HCT116 (cell line): ENCODE data around the gene LRCH3. TPM values are rescaled to one million over a fixed set of nuclear protein-coding genes. Genes with fewer than 3 reads are reported as not detected.

Source experiments
- ATAC-seq: fragments of 200-7000 bp; cut with Tn5 transposase; 2 replicates; pipeline ENCODE4 v1.9.1; 2020; ENCODE audit warnings: mild to moderate bottlenecking, moderate library complexity
- BruUV-seq: library from RNA; stranded (reverse); fragments of 400-500 nt; replicated peaks from 2 replicates; lab custom pipeline; 2021; lab: Mats Ljungman, UMichigan
- CTCF ChIA-PET: fragments of 300-600 bp; sonication (Branson Sonifier 250); formaldehyde crosslinking; loops from one replicate; lab custom pipeline; 2021; ENCODE audit warnings: antibody characterized with exemption; lab: Charles Lee
- POLR2A ChIA-PET: fragments of 300-600, 350-600 bp; sonication (Branson Sonifier 250); formaldehyde crosslinking; loops from one replicate; lab custom pipeline; 2021; ENCODE audit warnings: antibody characterized with exemption; lab: Charles Lee
- RAD21 ChIA-PET, 2 experiments: fragments of 300-600 bp; sonication (Branson Sonifier 250); formaldehyde crosslinking; loops; one replicate each; lab custom pipeline; 2023; ENCODE audit warnings: low total read pairs in 2 of 2; ENCODE audit not compliant: uncharacterized antibody in 2 of 2, unreplicated experiment in 2 of 2, low non-redundant PET in 1 of 2; lab: Charles Lee
- DNase-seq: peaks from one replicate; pipeline ENCODE4 v3.0.0-alpha.2; 2010; ENCODE audit warnings: low read depth, low spot score
- H2AFZ ChIP-seq: fragments of 200-600 bp; shearing (Covaris generic), sonication (generic); 2 replicates; pipeline ENCODE4 v1.6.1; 2017; ENCODE audit warnings: low read depth, mixed run types, mixed read lengths, antibody characterized with exemption, low read length; ENCODE audit not compliant: poor library complexity, severe bottlenecking
- H3K27ac ChIP-seq: 2 replicates; pipeline ENCODE4 v1.5.1; 2012; ENCODE audit warnings: low read depth, low read length
- H3K27me3 ChIP-seq: fragments of 200-600 bp; sonication (generic); 2 replicates; pipeline ENCODE4 v1.6.1; 2016; ENCODE audit warnings: mixed run types, low read length, mixed read lengths; ENCODE audit not compliant: insufficient read depth
- H3K36me3 ChIP-seq, 2 experiments: fragments of 200-500 bp in 1 of 2; fragments of 200-600 bp in 1 of 2; sonication (Bioruptor generic) in 1 of 2; sonication (generic) in 1 of 2; 2 replicates each; pipeline versions ENCODE4 v1.5.1 to v1.6.1; 2014 to 2016; ENCODE audit warnings: low read length in 2 of 2, inconsistent platforms in 1 of 2, mixed read lengths in 1 of 2, mixed run types in 1 of 2; ENCODE audit not compliant: insufficient read depth in 2 of 2, control insufficient read depth in 1 of 2
- H3K4me1 ChIP-seq, 2 experiments: fragments of 200-600 bp in 1 of 2; sonication (generic) in 1 of 2; 2 replicates each; pipeline versions ENCODE4 v1.5.1 to v1.6.1; 2012 to 2017; ENCODE audit warnings: low read length in 2 of 2, inconsistent platforms in 1 of 2, mild to moderate bottlenecking in 1 of 2, mixed read lengths in 1 of 2, mixed run types in 1 of 2, moderate library complexity in 1 of 2; ENCODE audit not compliant: insufficient read depth in 2 of 2, control insufficient read depth in 1 of 2
- H3K4me2 ChIP-seq: fragments of 200-600 bp; sonication (generic); 2 replicates; pipeline ENCODE4 v1.6.1; 2017; ENCODE audit warnings: mixed run types, low read length, mixed read lengths
- H3K4me3 ChIP-seq, 2 experiments: fragments of 200-600 bp in 1 of 2; sonication (generic) in 1 of 2; replicated peaks in 1 of 2; 2 replicates each; pipeline ENCODE4 v1.5.1; 2011 to 2016; ENCODE audit warnings: low read length in 2 of 2, control low read depth in 1 of 2, low read depth in 1 of 2, mild to moderate bottlenecking in 1 of 2, mixed read lengths in 1 of 2, mixed run types in 1 of 2
- H3K79me2 ChIP-seq: fragments of 200-600 bp; sonication (generic); 2 replicates; pipeline ENCODE4 v1.6.1; 2017; ENCODE audit warnings: mild to moderate bottlenecking, mixed run types, low read length, moderate library complexity, mixed read lengths; ENCODE audit not compliant: insufficient read depth
- H3K9ac ChIP-seq: fragments of 200-600 bp; sonication (generic); 2 replicates; pipeline ENCODE4 v1.6.1; 2016; ENCODE audit warnings: low read length, mixed read lengths
- H3K9me2 ChIP-seq: fragments of 200-600 bp; sonication (generic), shearing (Covaris generic); 2 replicates; pipeline ENCODE4 v1.6.1; 2017; ENCODE audit warnings: mixed run types, mild to moderate bottlenecking, moderate library complexity; ENCODE audit not compliant: insufficient read depth
- H3K9me3 ChIP-seq, 2 experiments: fragments of 200-500 bp in 1 of 2; fragments of 200-600 bp in 1 of 2; sonication (Bioruptor generic) in 1 of 2; sonication (generic) in 1 of 2; 2 replicates each; pipeline ENCODE4 v1.6.1; 2014 to 2017; ENCODE audit warnings: low read length in 2 of 2, mixed read lengths in 2 of 2, inconsistent platforms in 1 of 2, low read depth in 1 of 2, mild to moderate bottlenecking in 1 of 2, mixed run types in 1 of 2, moderate library complexity in 1 of 2; ENCODE audit not compliant: control insufficient read depth in 1 of 2, insufficient read depth in 1 of 2
- H4K20me1 ChIP-seq: fragments of 200-600 bp; sonication (generic), shearing (Covaris generic); 2 replicates; pipeline ENCODE4 v1.6.1; 2017; ENCODE audit warnings: mixed run types, mild to moderate bottlenecking, moderate library complexity; ENCODE audit not compliant: insufficient read depth
- CBX3 ChIP-seq: IDR thresholded peaks from 2 replicates; pipeline ENCODE4 v1.6.1; 2012; ENCODE audit warnings: low read depth
- EGR1 ChIP-seq: IDR thresholded peaks from 2 replicates; pipeline ENCODE4 v1.6.1; 2012; ENCODE audit warnings: low read depth
- ELF1 ChIP-seq: IDR thresholded peaks from 2 replicates; pipeline ENCODE4 v1.6.1; 2012; ENCODE audit warnings: low read depth, borderline replicate concordance
- EZH2 ChIP-seq: fragments of 200-600 bp; sonication (generic); IDR thresholded peaks from 2 replicates; pipeline ENCODE4 v1.6.1; 2017; ENCODE audit warnings: antibody characterized with exemption, mixed run types
- FOSL1 ChIP-seq: IDR thresholded peaks from 2 replicates; pipeline ENCODE4 v1.6.1; 2012; ENCODE audit warnings: low read depth
- JUND ChIP-seq: IDR thresholded peaks from 2 replicates; pipeline ENCODE4 v1.6.1; 2012
- POLR2A ChIP-seq: IDR thresholded peaks from 2 replicates; pipeline ENCODE4 v1.7.0; 2011; ENCODE audit warnings: borderline replicate concordance; ENCODE audit not compliant: insufficient read depth, insufficient read length; ENCODE audit errors: extremely low read depth
- POLR2AphosphoS5 ChIP-seq: IDR thresholded peaks from 2 replicates; pipeline ENCODE4 v1.6.1; 2011; ENCODE audit warnings: mild to moderate bottlenecking, low read depth, low read length, moderate library complexity
- RAD21 ChIP-seq: IDR thresholded peaks from 2 replicates; pipeline ENCODE4 v1.6.1; 2012; ENCODE audit warnings: low read depth, mild to moderate bottlenecking
- SIN3A ChIP-seq: IDR thresholded peaks from 2 replicates; pipeline ENCODE4 v1.6.1; 2012; ENCODE audit warnings: low read depth
- SP1 ChIP-seq: IDR thresholded peaks from 2 replicates; pipeline ENCODE4 v1.6.1; 2012; ENCODE audit warnings: low read depth
- YY1 ChIP-seq: IDR thresholded peaks from 2 replicates; pipeline ENCODE4 v1.6.1; 2011; ENCODE audit warnings: low read length, low read depth, moderate library complexity, mild to moderate bottlenecking; ENCODE audit not compliant: insufficient replicate concordance; ENCODE audit errors: extremely low read depth
- ZNF274 ChIP-seq: fragments of 200-500 bp; sonication (Bioruptor generic); IDR thresholded peaks from 2 replicates; pipeline ENCODE4 v1.6.1; 2014; ENCODE audit warnings: mild to moderate bottlenecking, low read depth, low read length, inconsistent platforms
- intact Hi-C: fragments of 100-400 bp; cut with micrococcal nuclease; formaldehyde crosslinking; loops from 2 replicates; pipeline ENCODE4 v1.10.0; 2022
- total RNA-seq: library from RNA; stranded (reverse); gene quantifications from one replicate; pipeline ENCODE4 v1.2.1, GENCODE V29; 2021; ENCODE audit not compliant: unreplicated experiment
- TF ChIP-seq, protein P1 (sequence below): IDR thresholded peaks from 2 replicates; pipeline ENCODE4 v1.6.1; 2012
- TF ChIP-seq, protein P2 (sequence below), 3 experiments: fragments of 200-600 bp in 1 of 3; sonication (generic) in 1 of 3; IDR thresholded peaks in 2 of 3; conservative IDR thresholded peaks in 1 of 3; 2 replicates each; pipeline ENCODE4 v1.5.1; 2012 to 2017; ENCODE audit warnings: low read depth in 2 of 3, low read length in 2 of 3, antibody characterized with exemption in 1 of 3, borderline replicate concordance in 1 of 3, control low read depth in 1 of 3, mild to moderate bottlenecking in 1 of 3, mixed read lengths in 1 of 3, mixed run types in 1 of 3, moderate library complexity in 1 of 3; ENCODE audit not compliant: insufficient read depth in 1 of 3
- TF ChIP-seq, protein P3 (sequence below): IDR thresholded peaks from 2 replicates; pipeline ENCODE4 v1.6.1; 2012; ENCODE audit warnings: low read depth
- TF ChIP-seq, protein P4 (sequence below): IDR thresholded peaks from 2 replicates; pipeline ENCODE4 v1.6.1; 2012

LRCH3 gene
- total RNA-seq, 1 experiment from 2014 or later = 38.1 TPM

DNA sequence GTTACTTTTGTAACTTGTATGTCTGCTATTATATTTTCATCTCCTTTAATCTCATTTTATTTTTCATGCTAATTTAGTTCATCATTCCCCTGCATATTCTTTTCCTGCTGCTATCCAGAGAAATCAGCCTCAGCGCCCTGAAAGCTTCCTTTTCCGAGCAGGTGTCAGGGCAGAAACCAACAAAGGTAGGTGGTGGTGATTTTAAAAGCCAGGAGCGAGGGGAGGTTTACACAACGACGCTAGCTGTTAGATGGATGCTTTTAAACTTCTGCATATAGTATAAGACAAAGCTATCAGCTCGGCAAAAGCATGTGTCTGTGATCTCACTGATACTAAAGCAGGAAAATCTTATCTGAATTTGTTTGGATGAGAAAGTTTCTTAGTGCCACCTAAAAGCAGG, 75.0 kb downstream of the LRCH3 start:
- Histone ChIP-seq H3K9me2 (no peaks in the 10 kb centered on the region), H3K36me3 (peaks cover 4 to 7% of the 10 kb centered on the region in 2 experiments; a peak in 3 of 4 replicates), H3K4me1 (no peaks in the 10 kb centered on the region), H3K9me3 (no peaks in the 10 kb centered on the region), H3K27ac (no peak overlapping the region), H3K9ac (no peak overlapping the region), H3K4me2 (no peak overlapping the region), H3K79me2 (no peaks in the 10 kb centered on the region), H2AFZ (no peak overlapping the region), H3K27me3 (no peaks in the 10 kb centered on the region), H4K20me1 (no peaks in the 10 kb centered on the region), H3K4me3 (no peak overlapping the region)
- POLR2A ChIA-PET = no interaction called here
- intact Hi-C loops = no loop called here
- RAD21 ChIA-PET = no interaction called here
- CTCF ChIA-PET = no interaction called here
- no peak for TF ChIP-seq FOSL1
- no peak for TF ChIP-seq CBX3
- TF ChIP-seq SP1 = no peak
- TF ChIP-seq, protein P1, sequence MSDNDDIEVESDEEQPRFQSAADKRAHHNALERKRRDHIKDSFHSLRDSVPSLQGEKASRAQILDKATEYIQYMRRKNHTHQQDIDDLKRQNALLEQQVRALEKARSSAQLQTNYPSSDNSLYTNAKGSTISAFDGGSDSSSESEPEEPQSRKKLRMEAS = no peak
- no peak for TF ChIP-seq YY1
- TF ChIP-seq POLR2A = no peak
- DNase-seq (no peak), ATAC-seq (no peak)
- BruUV-seq = no TSS peak

DNA sequence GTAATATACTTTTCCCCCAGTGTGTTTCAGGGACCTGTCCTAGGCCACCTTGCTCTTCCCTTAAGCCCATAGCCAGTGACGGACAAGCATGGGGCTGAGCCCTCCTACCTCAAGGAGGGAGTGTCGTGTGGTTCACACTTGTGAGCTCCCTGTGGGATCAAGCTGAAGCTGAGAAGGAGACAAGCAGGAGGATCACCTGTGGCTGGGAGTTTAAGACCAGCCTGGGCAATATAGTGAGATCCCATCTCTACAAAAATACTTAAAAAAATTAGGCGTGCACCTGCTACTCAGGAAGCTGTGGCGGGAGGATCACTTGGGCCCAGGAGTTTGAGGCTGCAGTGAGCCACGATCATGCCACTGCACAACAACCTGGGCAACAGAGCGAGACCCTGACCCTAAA, 82.3 kb downstream of the LRCH3 start:
- Histone ChIP-seq H3K4me3 (no peak overlapping the region), H3K4me2 (no peak overlapping the region), H4K20me1 (no peaks in the 10 kb centered on the region), H3K9me2 (no peaks in the 10 kb centered on the region; the same call in 1 of the 2 replicates), H3K4me1 (no peaks in the 10 kb centered on the region), H2AFZ (no peak overlapping the region), H3K27ac (no peak overlapping the region), H3K36me3 (peaks cover 0 to 9% of the 10 kb centered on the region in 2 experiments; a peak in 3 of 4 replicates), H3K9me3 (no peaks in the 10 kb centered on the region), H3K79me2 (no peaks in the 10 kb centered on the region), H3K9ac (no peak overlapping the region), H3K27me3 (no peaks in the 10 kb centered on the region)
- CTCF ChIA-PET = no interaction called here
- RAD21 ChIA-PET = no interaction called here
- POLR2A ChIA-PET = no interaction called here
- no TSS peak for BruUV-seq
- ATAC-seq (no peak), DNase-seq (no peak)
- intact Hi-C loops = no loop called here
- TF ChIP-seq EZH2 (no peak), POLR2AphosphoS5 (no peak), YY1 (no peak), FOSL1 (no peak), CBX3 (no peak), ELF1 (no peak), RAD21 (no peak), ZNF274 (no peak), SIN3A (no peak), JUND (no peak), EGR1 (no peak)
- TF ChIP-seq, protein P2, sequence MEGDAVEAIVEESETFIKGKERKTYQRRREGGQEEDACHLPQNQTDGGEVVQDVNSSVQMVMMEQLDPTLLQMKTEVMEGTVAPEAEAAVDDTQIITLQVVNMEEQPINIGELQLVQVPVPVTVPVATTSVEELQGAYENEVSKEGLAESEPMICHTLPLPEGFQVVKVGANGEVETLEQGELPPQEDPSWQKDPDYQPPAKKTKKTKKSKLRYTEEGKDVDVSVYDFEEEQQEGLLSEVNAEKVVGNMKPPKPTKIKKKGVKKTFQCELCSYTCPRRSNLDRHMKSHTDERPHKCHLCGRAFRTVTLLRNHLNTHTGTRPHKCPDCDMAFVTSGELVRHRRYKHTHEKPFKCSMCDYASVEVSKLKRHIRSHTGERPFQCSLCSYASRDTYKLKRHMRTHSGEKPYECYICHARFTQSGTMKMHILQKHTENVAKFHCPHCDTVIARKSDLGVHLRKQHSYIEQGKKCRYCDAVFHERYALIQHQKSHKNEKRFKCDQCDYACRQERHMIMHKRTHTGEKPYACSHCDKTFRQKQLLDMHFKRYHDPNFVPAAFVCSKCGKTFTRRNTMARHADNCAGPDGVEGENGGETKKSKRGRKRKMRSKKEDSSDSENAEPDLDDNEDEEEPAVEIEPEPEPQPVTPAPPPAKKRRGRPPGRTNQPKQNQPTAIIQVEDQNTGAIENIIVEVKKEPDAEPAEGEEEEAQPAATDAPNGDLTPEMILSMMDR (IDR thresholded peaks at IDR 0.05 in 2 of 3, conservative IDR thresholded peaks at IDR 0.05 in 1 of 3; ENCODE audit: borderline replicate concordance in 1 of 3, insufficient read depth in 1 of 3, low read depth in 2 of 3, low read length in 2 of 3) = no peak
- TF ChIP-seq, protein P3, sequence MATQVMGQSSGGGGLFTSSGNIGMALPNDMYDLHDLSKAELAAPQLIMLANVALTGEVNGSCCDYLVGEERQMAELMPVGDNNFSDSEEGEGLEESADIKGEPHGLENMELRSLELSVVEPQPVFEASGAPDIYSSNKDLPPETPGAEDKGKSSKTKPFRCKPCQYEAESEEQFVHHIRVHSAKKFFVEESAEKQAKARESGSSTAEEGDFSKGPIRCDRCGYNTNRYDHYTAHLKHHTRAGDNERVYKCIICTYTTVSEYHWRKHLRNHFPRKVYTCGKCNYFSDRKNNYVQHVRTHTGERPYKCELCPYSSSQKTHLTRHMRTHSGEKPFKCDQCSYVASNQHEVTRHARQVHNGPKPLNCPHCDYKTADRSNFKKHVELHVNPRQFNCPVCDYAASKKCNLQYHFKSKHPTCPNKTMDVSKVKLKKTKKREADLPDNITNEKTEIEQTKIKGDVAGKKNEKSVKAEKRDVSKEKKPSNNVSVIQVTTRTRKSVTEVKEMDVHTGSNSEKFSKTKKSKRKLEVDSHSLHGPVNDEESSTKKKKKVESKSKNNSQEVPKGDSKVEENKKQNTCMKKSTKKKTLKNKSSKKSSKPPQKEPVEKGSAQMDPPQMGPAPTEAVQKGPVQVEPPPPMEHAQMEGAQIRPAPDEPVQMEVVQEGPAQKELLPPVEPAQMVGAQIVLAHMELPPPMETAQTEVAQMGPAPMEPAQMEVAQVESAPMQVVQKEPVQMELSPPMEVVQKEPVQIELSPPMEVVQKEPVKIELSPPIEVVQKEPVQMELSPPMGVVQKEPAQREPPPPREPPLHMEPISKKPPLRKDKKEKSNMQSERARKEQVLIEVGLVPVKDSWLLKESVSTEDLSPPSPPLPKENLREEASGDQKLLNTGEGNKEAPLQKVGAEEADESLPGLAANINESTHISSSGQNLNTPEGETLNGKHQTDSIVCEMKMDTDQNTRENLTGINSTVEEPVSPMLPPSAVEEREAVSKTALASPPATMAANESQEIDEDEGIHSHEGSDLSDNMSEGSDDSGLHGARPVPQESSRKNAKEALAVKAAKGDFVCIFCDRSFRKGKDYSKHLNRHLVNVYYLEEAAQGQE = no peak
- TF ChIP-seq, protein P4, sequence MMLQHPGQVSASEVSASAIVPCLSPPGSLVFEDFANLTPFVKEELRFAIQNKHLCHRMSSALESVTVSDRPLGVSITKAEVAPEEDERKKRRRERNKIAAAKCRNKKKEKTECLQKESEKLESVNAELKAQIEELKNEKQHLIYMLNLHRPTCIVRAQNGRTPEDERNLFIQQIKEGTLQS = no peak
